Measurements from ENCODE around the gene SRPK1. TPM values are rescaled to one million over a fixed set of nuclear protein-coding genes. Genes with fewer than 3 reads are reported as not detected.
"Not testable (repeated sequence)": the region's sequence is repeated elsewhere in the genome, so short reads cannot be mapped to it uniquely, and the experiment has no call there.

Gene SRPK1
- polyA plus RNA-seq (ENCODE audit: insufficient read length in 4 of 4), result 10 to 100 TPM; 33.6 to 51.9 (median 50.6) TPM

GRCh38 chr6:35920793-35921732 is at the start of gene SRPK1:
SRPK1 (minus strand) TSS chr6:35921098; CDS start chr6:35921056, 42 bp downstream.
- DNase-seq (ENCODE audit: low read depth in 4 of 4, low spot score in 3 of 4), result peak; percentile 68 to 81 (median 78)

- no peak for DNase-seq (ENCODE audit: low read depth in 4 of 4, low spot score in 3 of 4)
Observed at GRCh38 chr6:35970181-35970580, 49.3 kb upstream of the SRPK1 start.

GRCh38 chr6:35969646-35970045 is 48.7 kb upstream of the SRPK1 start:
- DNase-seq (ENCODE audit: low read depth in 4 of 4, low spot score in 3 of 4), result no peak

GRCh38 chr6:35968821-35969220 is 47.9 kb upstream of the SRPK1 start:
- no peak for DNase-seq (ENCODE audit: low read depth in 4 of 4, low spot score in 3 of 4)

- DNase-seq (ENCODE audit: low read depth in 4 of 4, low spot score in 3 of 4), result no peak
Observed at GRCh38 chr6:35967076-35967774, 46.3 kb upstream of the SRPK1 start.

- no peak for DNase-seq (ENCODE audit: low read depth in 4 of 4, low spot score in 3 of 4)
Observed at GRCh38 chr6:35962779-35963560, 42.1 kb upstream of the SRPK1 start.

- DNase-seq (ENCODE audit: low read depth in 4 of 4, low spot score in 3 of 4), result no peak
Observed at GRCh38 chr6:35960187-35960586, 39.3 kb upstream of the SRPK1 start.

- DNase-seq (ENCODE audit: low read depth in 4 of 4, low spot score in 3 of 4), result no peak
Observed at GRCh38 chr6:35955970-35956369, 35.1 kb upstream of the SRPK1 start.

- no peak for DNase-seq (ENCODE audit: low read depth in 4 of 4, low spot score in 3 of 4)
Observed at GRCh38 chr6:35955521-35955920, 34.6 kb upstream of the SRPK1 start.

- no peak for DNase-seq (ENCODE audit: low read depth in 4 of 4, low spot score in 3 of 4)
Observed at GRCh38 chr6:35955071-35955470, 34.2 kb upstream of the SRPK1 start.

GRCh38 chr6:35954333-35954732 is 33.4 kb upstream of the SRPK1 start:
- DNase-seq (ENCODE audit: low read depth in 4 of 4, low spot score in 3 of 4), result no peak

GRCh38 chr6:35948725-35949124 is 27.8 kb upstream of the SRPK1 start:
- DNase-seq (ENCODE audit: low read depth in 4 of 4, low spot score in 3 of 4), result no peak

GRCh38 chr6:35945650-35946025 is 24.7 kb upstream of the SRPK1 start:
- no peak for DNase-seq (ENCODE audit: low read depth in 4 of 4, low spot score in 3 of 4)

- no peak for DNase-seq (ENCODE audit: low read depth in 4 of 4, low spot score in 3 of 4)
Observed at GRCh38 chr6:35943390-35943789, 22.5 kb upstream of the SRPK1 start.

- DNase-seq (ENCODE audit: low read depth in 4 of 4, low spot score in 3 of 4), result no peak
Observed at GRCh38 chr6:35942355-35942754, 21.5 kb upstream of the SRPK1 start.

- not testable (repeated sequence) for DNase-seq (ENCODE audit: low read depth in 4 of 4, low spot score in 3 of 4)
Observed at GRCh38 chr6:35941170-35941569, 20.3 kb upstream of the SRPK1 start.

- DNase-seq (ENCODE audit: low read depth in 4 of 4, low spot score in 3 of 4), result not testable (repeated sequence)
Observed at GRCh38 chr6:35940014-35940413, 19.1 kb upstream of the SRPK1 start.

GRCh38 chr6:35939259-35939658 is 18.4 kb upstream of the SRPK1 start:
- DNase-seq (ENCODE audit: low read depth in 4 of 4, low spot score in 3 of 4), result not testable (repeated sequence)

- no peak for DNase-seq (ENCODE audit: low read depth in 4 of 4, low spot score in 3 of 4)
Observed at GRCh38 chr6:35936681-35937359, 15.9 kb upstream of the SRPK1 start.

- DNase-seq (ENCODE audit: low read depth in 4 of 4, low spot score in 3 of 4), result no peak
Observed at GRCh38 chr6:35935469-35935868, 14.6 kb upstream of the SRPK1 start.
